Prostate gland (tissue), 2 donors: Measurements from ENCODE around the gene ALDH1L1. TPM values are rescaled to one million over a fixed set of nuclear protein-coding genes. Genes with fewer than 3 reads are reported as not detected.
A peak's percentile ranks its signal among the peaks of the same experiment; 100 is the strongest.

Experiments
- DNase-seq: peaks from one replicate; pipeline ENCODE4 v3.0.0-alpha.2; 2019; ENCODE audit warnings: low spot score
- H3K27ac ChIP-seq, 2 donors: fragments of 200-600 bp; sonication (generic); 2 replicates each; pipeline ENCODE4 v1.5.1; 2017 to 2019
- H3K27me3 ChIP-seq: fragments of 200-600 bp; sonication (generic); replicated peaks from 2 replicates; pipeline ENCODE4 v1.5.1; 2019; ENCODE audit not compliant: insufficient read depth
- H3K36me3 ChIP-seq, 2 donors: fragments of 200-600 bp; sonication (generic); 1 replicate in 1 of 2; 2 replicates in 1 of 2; pipeline versions ENCODE4 v1.5.1 to v1.8.1; 2017 to 2019
- H3K4me1 ChIP-seq: fragments of 200-600 bp; sonication (generic); replicated peaks from 2 replicates; pipeline ENCODE4 v1.5.1; 2019
- H3K4me3 ChIP-seq, 2 donors: fragments of 200-600 bp; sonication (generic); 2 replicates each; pipeline ENCODE4 v1.5.1; 2017 to 2019
- H3K9me3 ChIP-seq: fragments of 200-600 bp; sonication (generic); 2 replicates; pipeline ENCODE4 v1.5.1; 2017
- POLR2A ChIP-seq: fragments of 450-650 bp; IDR thresholded peaks from one replicate; pipeline ENCODE4 v1.6.1; 2016; ENCODE audit warnings: antibody characterized with exemption, mild to moderate bottlenecking
- POLR2AphosphoS5 ChIP-seq: sonication (generic); formaldehyde crosslinking; IDR thresholded peaks from one replicate; pipeline ENCODE4 v1.6.1; 2017; ENCODE audit warnings: antibody characterized with exemption
- WGBS: methylation state at CpG from one replicate; pipeline ENCODE4 v1.1.5; 2018; 5-methylcytosine and 5-hydroxymethylcytosine counted together
- intact Hi-C: fragments of 100-400 bp; cut with DNase I; formaldehyde crosslinking; loops from one replicate; pipeline ENCODE4 v1.14.2; 2022
- total RNA-seq, 2 donors: library from RNA; depleted of rRNA; stranded (reverse); fragments of >200 nt; gene quantifications; one replicate each; pipeline ENCODE4 v1.1.0, GENCODE V29; 2016
- TF ChIP-seq, protein P1 (sequence below), 4 experiments: fragments of 200-600 bp in 2 of 4; fragments of 450-650 bp in 2 of 4; sonication (generic) in 2 of 4; IDR thresholded peaks; 1 replicate in 3 of 4; 2 replicates in 1 of 4; pipeline ENCODE4 v1.5.1; 2016 to 2019; ENCODE audit warnings: antibody characterized with exemption in 4 of 4, mild to moderate bottlenecking in 2 of 4, moderate library complexity in 2 of 4

The ALDH1L1 gene
- total RNA-seq, 2 donors from 2014 or later = 19.6 to 57.3 TPM

DNA sequence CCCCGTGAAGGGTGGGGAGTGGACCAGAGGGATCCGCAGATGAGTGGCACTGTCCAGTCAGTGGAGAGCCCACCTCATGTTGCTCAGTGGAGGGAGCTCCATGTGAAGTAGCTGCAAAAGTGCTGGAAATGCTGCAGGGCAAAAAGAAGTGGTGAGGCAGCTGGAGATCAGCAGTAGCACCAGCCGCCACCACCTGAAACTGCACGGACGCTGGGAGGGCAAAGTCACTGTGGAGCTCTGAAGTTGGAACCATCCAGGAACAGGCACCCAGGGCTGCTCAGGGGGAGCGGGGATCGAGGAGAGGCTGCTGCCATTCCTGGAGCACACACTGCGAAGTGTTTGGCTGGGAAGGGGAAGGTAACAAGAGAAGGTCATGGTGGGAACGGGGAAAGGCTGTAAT is 6.4 kb upstream of the ALDH1L1 start:
- TF ChIP-seq POLR2A (no peak), POLR2AphosphoS5 (no peak)
- TF ChIP-seq, protein P1, sequence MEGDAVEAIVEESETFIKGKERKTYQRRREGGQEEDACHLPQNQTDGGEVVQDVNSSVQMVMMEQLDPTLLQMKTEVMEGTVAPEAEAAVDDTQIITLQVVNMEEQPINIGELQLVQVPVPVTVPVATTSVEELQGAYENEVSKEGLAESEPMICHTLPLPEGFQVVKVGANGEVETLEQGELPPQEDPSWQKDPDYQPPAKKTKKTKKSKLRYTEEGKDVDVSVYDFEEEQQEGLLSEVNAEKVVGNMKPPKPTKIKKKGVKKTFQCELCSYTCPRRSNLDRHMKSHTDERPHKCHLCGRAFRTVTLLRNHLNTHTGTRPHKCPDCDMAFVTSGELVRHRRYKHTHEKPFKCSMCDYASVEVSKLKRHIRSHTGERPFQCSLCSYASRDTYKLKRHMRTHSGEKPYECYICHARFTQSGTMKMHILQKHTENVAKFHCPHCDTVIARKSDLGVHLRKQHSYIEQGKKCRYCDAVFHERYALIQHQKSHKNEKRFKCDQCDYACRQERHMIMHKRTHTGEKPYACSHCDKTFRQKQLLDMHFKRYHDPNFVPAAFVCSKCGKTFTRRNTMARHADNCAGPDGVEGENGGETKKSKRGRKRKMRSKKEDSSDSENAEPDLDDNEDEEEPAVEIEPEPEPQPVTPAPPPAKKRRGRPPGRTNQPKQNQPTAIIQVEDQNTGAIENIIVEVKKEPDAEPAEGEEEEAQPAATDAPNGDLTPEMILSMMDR (IDR thresholded peaks at IDR 0.05) = no peak
- intact Hi-C loops = no loop called here
- H3K4me1 ChIP-seq = no peaks in the 10 kb centered on the region
- DNase-seq = no peak
- H3K36me3 ChIP-seq = no peaks in the 10 kb centered on the region
- WGBS = 85% methylated on average over 9 of the region's 9 CpGs
- no peak overlapping the region for H3K4me3 ChIP-seq
- no peak overlapping the region for H3K27ac ChIP-seq
- H3K27me3 ChIP-seq = no peaks in the 10 kb centered on the region
- no peaks in the 10 kb centered on the region for H3K9me3 ChIP-seq

DNA sequence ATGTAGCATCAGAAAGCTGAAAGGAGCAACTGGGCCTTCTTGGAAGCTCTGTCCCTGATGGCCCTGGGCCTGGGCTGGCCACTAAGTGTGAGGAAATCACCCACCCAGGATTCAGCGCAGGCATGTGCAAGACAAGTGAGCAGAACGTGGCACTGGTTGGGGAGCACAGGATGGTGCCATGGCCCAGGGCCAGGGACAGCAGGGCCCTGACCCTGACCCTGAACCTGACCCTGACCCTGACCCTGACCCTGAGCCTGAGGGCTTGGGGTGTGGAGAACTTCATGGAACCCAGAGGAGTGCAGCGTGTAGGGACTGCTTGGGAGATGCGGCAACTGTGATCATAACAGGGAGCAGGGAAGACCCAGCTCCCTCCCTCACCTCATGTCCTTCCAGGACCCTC is 5.9 kb upstream of the ALDH1L1 start:
- TF ChIP-seq POLR2AphosphoS5 (no peak), POLR2A (no peak)
- TF ChIP-seq, protein P1 (IDR thresholded peaks at IDR 0.05) = no peak

DNA sequence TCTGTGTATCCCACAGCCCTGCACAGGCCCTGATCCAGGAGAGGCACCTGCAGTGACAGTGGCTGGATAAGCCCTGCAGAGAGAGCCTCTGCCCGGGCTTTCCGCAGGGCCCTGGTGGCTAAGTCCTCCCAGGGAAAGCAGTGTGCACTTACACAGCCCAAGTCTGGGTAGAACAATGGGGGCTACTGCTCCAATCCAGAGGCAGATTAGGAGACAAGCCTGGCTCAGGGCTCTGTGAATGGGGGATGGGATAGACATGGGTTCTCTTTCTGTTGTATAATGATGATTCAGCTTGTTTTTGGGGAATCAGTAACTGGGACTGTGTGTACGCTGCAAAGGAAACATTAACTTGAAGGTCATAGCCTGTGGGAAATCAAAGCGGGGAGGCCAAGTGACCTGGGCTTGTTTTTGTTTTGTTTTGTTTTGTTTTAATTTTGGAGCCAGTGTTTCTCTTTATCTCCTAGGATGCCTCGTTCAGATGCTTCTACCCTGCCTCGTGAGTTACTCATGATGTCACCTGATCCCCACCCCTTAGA is 4.1 kb upstream of the ALDH1L1 start:
- intact Hi-C loops = no loop called here
- no peaks in the 10 kb centered on the region for H3K27me3 ChIP-seq
- H3K9me3 ChIP-seq = no peaks in the 10 kb centered on the region
- no peaks in the 10 kb centered on the region for H3K4me1 ChIP-seq
- H3K36me3 ChIP-seq = no peaks in the 10 kb centered on the region
- H3K27ac ChIP-seq = no peak overlapping the region
- DNase-seq = no peak
- 83% methylated on average over 6 of the region's 6 CpGs for WGBS
- H3K4me3 ChIP-seq = no peak overlapping the region
- TF ChIP-seq POLR2AphosphoS5 (no peak), POLR2A (no peak)
- TF ChIP-seq, protein P1 (IDR thresholded peaks at IDR 0.05) = no peak

More for the DNA sequence above, 5.9 kb upstream of the ALDH1L1 start:
- no peak for DNase-seq
- intact Hi-C loops = no loop called here
- no peaks in the 10 kb centered on the region for H3K9me3 ChIP-seq
- H3K4me3 ChIP-seq = no peak overlapping the region
- H3K27me3 ChIP-seq = no peaks in the 10 kb centered on the region
- no peaks in the 10 kb centered on the region for H3K36me3 ChIP-seq
- no peak overlapping the region for H3K27ac ChIP-seq
- H3K4me1 ChIP-seq = no peaks in the 10 kb centered on the region
- WGBS = 93% methylated on average over 4 of the region's 4 CpGs

DNA sequence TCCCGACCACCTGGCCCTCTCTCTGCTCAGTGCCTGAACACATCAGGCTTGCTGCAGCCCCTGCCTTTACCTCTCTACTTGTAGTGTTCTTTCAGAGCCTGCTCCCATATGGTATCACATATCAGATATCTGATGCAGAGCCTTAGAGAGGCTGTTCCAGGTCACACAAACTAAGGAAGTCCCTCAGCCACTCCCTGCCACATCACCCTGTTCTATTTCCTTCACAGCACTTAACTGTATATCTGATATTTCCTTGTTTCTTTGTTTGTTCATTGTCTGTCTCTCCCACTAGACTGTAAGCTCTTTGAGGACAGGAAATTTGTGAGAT is 976 bp upstream of the ALDH1L1 start:
- Histone ChIP-seq H3K9me3 (no peaks in the 10 kb centered on the region), H3K4me3 (peak overlapping the region in 1 of 2 donors; percentile 45), H3K27ac (peak overlapping the region; percentile 82 to 83), H3K27me3 (no peaks in the 10 kb centered on the region), H3K4me1 (no peaks in the 10 kb centered on the region), H3K36me3 (no peaks in the 10 kb centered on the region)
- TF ChIP-seq POLR2A (no peak), POLR2AphosphoS5 (no peak)
- TF ChIP-seq, protein P1 (IDR thresholded peaks at IDR 0.05) = no peak
- intact Hi-C loops = no loop called here
- WGBS = 29% methylated on average over 1 of the region's 1 CpG
- DNase-seq = no peak

DNA sequence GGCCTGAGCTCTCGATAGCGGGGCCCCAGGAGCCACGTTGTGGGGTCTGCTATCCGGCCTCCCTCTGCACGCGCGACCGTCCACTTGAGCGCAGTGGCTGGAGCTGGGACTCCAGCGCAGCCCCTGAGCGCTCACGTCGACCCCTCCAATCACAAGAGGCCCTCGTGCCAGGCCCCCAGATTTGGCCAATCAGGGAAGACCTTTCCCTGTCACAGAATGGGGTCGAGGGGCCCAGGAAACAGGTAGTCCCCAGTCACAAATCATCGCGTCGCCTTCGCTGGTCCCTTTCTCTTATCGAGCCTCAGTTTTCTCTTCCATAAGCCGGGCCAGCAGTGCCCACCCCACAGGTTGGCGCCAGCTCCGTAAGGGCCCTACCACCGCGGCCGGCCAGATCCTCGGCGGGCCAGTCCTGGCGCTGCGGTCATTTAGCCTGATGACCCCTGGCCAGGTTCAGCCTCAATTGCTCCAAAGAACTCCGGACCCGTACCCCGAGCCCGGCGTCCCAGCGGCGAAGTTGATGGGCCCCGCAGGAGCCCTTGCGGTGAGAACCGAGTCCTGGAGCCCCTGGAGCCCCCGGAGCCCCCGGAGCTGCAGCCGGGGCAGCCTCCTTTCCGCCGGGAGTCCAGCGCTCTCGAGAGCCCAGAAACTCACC is 435 bp downstream of the ALDH1L1 start:
- Histone ChIP-seq H3K36me3 (no peaks in the 10 kb centered on the region), H3K9me3 (no peaks in the 10 kb centered on the region), H3K4me3 (peak overlapping the region; percentile 45 to 52), H3K4me1 (no peaks in the 10 kb centered on the region), H3K27ac (peak overlapping the region; percentile 82 to 83), H3K27me3 (no peaks in the 10 kb centered on the region)
- intact Hi-C loops = no loop called here
- WGBS = 3% methylated on average over 47 of the region's 47 CpGs
- DNase-seq = peak; percentile 65
- TF ChIP-seq POLR2A (peak; percentile 49), POLR2AphosphoS5 (no peak)
